ENCODE data around the gene CDH23.

GRCh38 chr10:71565284-71566000, 168.7 kb downstream of the CDH23 start:
- TF ChIP-seq EZH2 (IDR thresholded peaks at IDR 0.05; ENCODE audit: insufficient read depth, poor library complexity, severe bottlenecking) = no peak
- TF ChIP-seq EZH2phosphoT487 (IDR thresholded peaks at IDR 0.05; ENCODE audit: insufficient read depth, low read depth) = no peak

Measured in GM23248 (cell line).